Astrocyte (in vitro differentiated cells and primary cell): ENCODE measurements around the gene BNIP5.

Experiments
- EZH2 ChIP-seq: IDR thresholded peaks from 2 replicates; pipeline ENCODE4 v1.6.1; 2012; ENCODE audit warnings: mild to moderate bottlenecking, low read length, inconsistent platforms; ENCODE audit not compliant: insufficient read depth
- TF ChIP-seq, protein P1 (sequence below): IDR thresholded peaks from 2 replicates; pipeline ENCODE4 v1.5.1; 2011; ENCODE audit warnings: low read depth, mild to moderate bottlenecking, inconsistent platforms, low read length, moderate library complexity; ENCODE audit not compliant: insufficient read depth

DNA sequence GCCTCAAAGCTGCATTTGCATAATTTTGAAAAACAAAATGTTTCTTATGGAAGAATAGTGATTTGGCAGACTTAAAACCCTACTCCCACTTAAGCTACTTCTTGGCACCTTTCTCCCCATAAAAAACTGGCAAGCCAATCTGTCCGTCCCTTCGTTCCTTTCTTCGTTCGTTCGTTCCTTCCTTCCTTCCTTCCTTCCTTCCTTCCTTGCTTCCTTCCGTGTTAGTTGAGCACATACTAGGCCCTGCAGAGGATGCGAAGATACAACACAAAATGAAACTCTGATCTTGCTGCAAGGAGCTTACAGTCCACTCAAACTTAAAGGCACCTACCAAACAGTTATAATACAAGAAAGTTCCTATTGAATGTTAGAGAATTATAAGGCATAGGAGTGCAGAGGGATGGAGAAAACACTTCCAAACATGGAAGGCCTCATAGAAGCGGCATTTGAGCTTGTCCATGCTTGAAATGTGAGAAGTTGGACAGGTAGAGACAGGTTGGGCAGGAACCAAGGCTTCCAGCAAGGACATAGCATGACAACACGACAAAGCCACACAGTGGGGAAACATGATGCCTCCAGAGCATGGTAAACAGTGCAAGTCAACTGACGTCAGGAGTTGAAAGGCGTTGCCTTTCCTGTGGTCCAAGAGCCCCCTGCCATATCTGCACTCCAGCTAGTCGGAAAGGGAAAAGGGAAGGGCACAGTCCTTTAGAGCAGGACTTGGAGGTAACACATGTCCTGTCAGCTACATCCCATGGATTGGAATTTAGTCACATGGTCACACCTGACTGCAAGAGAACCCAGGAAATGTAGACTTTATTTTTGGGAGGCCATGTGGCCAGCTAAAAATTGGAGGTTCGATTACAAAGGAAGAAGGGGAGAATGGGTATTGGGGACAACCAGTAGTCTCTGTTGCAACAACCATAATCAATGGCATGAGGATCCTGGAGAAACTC lies 59.8 kb downstream of the BNIP5 start:
- TF ChIP-seq, protein P1, sequence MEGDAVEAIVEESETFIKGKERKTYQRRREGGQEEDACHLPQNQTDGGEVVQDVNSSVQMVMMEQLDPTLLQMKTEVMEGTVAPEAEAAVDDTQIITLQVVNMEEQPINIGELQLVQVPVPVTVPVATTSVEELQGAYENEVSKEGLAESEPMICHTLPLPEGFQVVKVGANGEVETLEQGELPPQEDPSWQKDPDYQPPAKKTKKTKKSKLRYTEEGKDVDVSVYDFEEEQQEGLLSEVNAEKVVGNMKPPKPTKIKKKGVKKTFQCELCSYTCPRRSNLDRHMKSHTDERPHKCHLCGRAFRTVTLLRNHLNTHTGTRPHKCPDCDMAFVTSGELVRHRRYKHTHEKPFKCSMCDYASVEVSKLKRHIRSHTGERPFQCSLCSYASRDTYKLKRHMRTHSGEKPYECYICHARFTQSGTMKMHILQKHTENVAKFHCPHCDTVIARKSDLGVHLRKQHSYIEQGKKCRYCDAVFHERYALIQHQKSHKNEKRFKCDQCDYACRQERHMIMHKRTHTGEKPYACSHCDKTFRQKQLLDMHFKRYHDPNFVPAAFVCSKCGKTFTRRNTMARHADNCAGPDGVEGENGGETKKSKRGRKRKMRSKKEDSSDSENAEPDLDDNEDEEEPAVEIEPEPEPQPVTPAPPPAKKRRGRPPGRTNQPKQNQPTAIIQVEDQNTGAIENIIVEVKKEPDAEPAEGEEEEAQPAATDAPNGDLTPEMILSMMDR = no peak
- no peak for TF ChIP-seq EZH2
